GM13977 (cell line): ENCODE results near the gene CFAP46.

Experiments
- DNase-seq: peaks from one replicate; pipeline ENCODE4 v3.0.0; 2012; ENCODE audit warnings: low spot score
- in situ Hi-C: fragments of 300-500 bp; cut with MboI; formaldehyde crosslinking; loops from one replicate; pipeline ENCODE4 v1.12.0; 2022; ENCODE audit warnings: low sequenced_read_pairs, low pct_unique_long_range_greater_than_20kb, mixed read lengths, inconsistent platforms; ENCODE audit not compliant: unreplicated experiment
- TF ChIP-seq, protein P1 (sequence below): IDR thresholded peaks from 2 replicates; pipeline ENCODE4 v1.5.1; 2012; ENCODE audit warnings: mild to moderate bottlenecking, control low read depth; ENCODE audit not compliant: insufficient read depth; ENCODE audit errors: extremely low read depth, missing control alignments

The CFAP46 gene

GRCh38 chr10:132885451-132886210, 56.7 kb downstream of the CFAP46 start:
- TF ChIP-seq, protein P1, sequence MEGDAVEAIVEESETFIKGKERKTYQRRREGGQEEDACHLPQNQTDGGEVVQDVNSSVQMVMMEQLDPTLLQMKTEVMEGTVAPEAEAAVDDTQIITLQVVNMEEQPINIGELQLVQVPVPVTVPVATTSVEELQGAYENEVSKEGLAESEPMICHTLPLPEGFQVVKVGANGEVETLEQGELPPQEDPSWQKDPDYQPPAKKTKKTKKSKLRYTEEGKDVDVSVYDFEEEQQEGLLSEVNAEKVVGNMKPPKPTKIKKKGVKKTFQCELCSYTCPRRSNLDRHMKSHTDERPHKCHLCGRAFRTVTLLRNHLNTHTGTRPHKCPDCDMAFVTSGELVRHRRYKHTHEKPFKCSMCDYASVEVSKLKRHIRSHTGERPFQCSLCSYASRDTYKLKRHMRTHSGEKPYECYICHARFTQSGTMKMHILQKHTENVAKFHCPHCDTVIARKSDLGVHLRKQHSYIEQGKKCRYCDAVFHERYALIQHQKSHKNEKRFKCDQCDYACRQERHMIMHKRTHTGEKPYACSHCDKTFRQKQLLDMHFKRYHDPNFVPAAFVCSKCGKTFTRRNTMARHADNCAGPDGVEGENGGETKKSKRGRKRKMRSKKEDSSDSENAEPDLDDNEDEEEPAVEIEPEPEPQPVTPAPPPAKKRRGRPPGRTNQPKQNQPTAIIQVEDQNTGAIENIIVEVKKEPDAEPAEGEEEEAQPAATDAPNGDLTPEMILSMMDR, result no peak
- no peak for DNase-seq
- in situ Hi-C loops, result no loop called here

DNA sequence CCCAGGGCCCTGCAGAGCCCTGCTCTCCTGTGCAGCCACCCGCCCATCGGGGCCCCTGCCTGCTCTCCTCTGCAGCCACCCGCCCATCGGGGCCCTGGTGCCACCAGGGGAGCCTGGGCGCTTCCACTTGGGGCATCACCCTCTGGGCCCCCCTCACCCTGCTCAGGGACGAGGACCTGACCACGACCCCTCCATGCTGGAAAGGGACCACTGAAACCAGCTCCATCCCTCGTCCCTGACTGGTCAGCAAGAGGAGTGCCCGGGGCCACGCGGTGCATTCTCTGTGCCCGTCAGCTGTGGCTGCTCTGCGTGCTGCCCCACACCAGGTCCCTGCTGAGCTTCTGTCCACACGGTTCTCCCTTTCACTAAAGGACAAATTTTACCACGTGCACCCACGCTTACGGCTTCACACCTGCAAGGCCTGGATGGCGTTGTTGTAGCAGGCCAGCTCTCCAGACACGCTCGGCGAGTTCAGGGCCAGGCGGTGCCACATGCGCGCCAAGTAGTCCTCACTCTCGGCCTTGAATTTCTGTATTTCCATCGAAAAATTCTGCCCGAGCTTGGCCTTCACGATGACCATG, 57.6 kb downstream of the CFAP46 start:
- in situ Hi-C loops, result no loop called here
- TF ChIP-seq, protein P1, result no peak
- no peak for DNase-seq

- TF ChIP-seq, protein P1, result no peak
- in situ Hi-C loops, result no loop called here
- DNase-seq, result no peak
Measured at GRCh38 chr10:132884041-132884440, 58.3 kb downstream of the CFAP46 start.

DNA sequence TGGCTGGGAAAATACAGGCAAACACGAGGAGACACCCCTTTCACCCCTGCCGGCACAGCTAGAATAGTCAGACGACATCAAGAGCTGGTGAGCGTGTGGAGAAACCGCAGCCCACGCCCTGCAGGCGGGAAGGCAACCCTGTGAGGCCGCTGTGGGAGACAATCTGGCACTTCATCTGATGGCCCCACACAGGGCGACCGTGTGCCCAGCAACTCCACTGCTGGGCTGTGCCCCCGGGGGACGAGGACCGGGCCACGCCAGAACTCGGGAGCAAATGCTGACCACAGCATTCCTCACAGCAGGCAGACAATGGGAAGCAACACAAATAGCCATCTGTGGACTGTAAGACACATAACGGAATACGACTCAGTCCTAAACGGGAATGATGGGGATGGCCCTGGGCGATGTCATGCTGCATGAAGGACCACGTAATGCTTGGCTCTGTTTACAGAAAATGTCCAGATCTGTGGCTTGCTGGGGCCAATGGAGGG, 58.9 kb downstream of the CFAP46 start:
- in situ Hi-C loops, result no loop called here
- TF ChIP-seq, protein P1, result no peak
- no peak for DNase-seq

GRCh38 chr10:132882069-132882951, 60.1 kb downstream of the CFAP46 start:
- TF ChIP-seq, protein P1, result no peak
- in situ Hi-C loops, result no loop called here
- no peak for DNase-seq

GRCh38 chr10:132881186-132881920, 61.0 kb downstream of the CFAP46 start:
- DNase-seq, result no peak
- TF ChIP-seq, protein P1, result no peak
- in situ Hi-C loops, result no loop called here
